LHCN-M2 (cell line): ENCODE data around the gene MCTP2. TPM values are rescaled to one million over a fixed set of nuclear protein-coding genes. Genes with fewer than 3 reads are reported as not detected.

Experiments
- DNase-seq: peaks from one replicate; pipeline ENCODE4 v3.0.0-alpha.2; 2012; ENCODE audit warnings: low read depth
- total RNA-seq: library from RNA; depleted of rRNA; stranded (reverse); fragments of >200 nt; gene quantifications from 2 replicates; pipeline ENCODE4 v1.2.3, GENCODE V29; 2014

Gene MCTP2
- total RNA-seq, 1 experiment from 2014 or later: not detected

GRCh38 chr15:94298364-94298763, 67.0 kb downstream of the MCTP2 start:
- DNase-seq: no peak

- DNase-seq: no peak
Observed at GRCh38 chr15:94300612-94301011, 69.3 kb downstream of the MCTP2 start.

- no peak for DNase-seq
Observed at GRCh38 chr15:94305133-94305532, 73.8 kb downstream of the MCTP2 start.

GRCh38 chr15:94306700-94307650, 75.6 kb downstream of the MCTP2 start:
- DNase-seq: no peak

GRCh38 chr15:94312946-94313345, 81.6 kb downstream of the MCTP2 start:
- no peak for DNase-seq

GRCh38 chr15:94314639-94315038, 83.3 kb downstream of the MCTP2 start:
- DNase-seq: no peak

- no peak for DNase-seq
Observed at GRCh38 chr15:94317211-94317610, 85.8 kb downstream of the MCTP2 start.

GRCh38 chr15:94322141-94322540, 90.8 kb downstream of the MCTP2 start:
- no peak for DNase-seq

- DNase-seq: no peak
Observed at GRCh38 chr15:94323076-94323475, 91.7 kb downstream of the MCTP2 start.

GRCh38 chr15:94324117-94324826, 92.9 kb downstream of the MCTP2 start:
- DNase-seq: peak; percentile 26

- DNase-seq: no peak
Observed at GRCh38 chr15:94324835-94325767, 93.7 kb downstream of the MCTP2 start.

- DNase-seq: peak; percentile 13
Observed at GRCh38 chr15:94327356-94327936, 96.1 kb downstream of the MCTP2 start.

- no peak for DNase-seq
Observed at GRCh38 chr15:94331731-94332130, 100.4 kb downstream of the MCTP2 start.

GRCh38 chr15:94335616-94336015, 104.3 kb downstream of the MCTP2 start:
- DNase-seq: no peak

- DNase-seq: no peak
Observed at GRCh38 chr15:94336817-94337467, 105.6 kb downstream of the MCTP2 start.

- DNase-seq: no peak
Observed at GRCh38 chr15:94338243-94338846, 107.0 kb downstream of the MCTP2 start.

GRCh38 chr15:94346282-94346681, 114.9 kb downstream of the MCTP2 start:
- no peak for DNase-seq

- DNase-seq: no peak
Observed at GRCh38 chr15:94348084-94348483, 116.7 kb downstream of the MCTP2 start.

- no peak for DNase-seq
Observed at GRCh38 chr15:94351031-94351535, 119.7 kb downstream of the MCTP2 start.
